Measurements from ENCODE around the gene MYO18B.

Gene MYO18B

GRCh38 chr22:25996669-25997068 lies 254.7 kb downstream of the MYO18B start:
- Histone ChIP-seq H3K4me1 (ENCODE audit: low read length) (peaks cover 23% of the 10 kb centered on the region), H4K20me1 (ENCODE audit: insufficient read depth, low read length) (no peaks in the 10 kb centered on the region), H3K9me3 (ENCODE audit: insufficient read depth, low read length) (no peaks in the 10 kb centered on the region), H3K27me3 (ENCODE audit: low read depth, low read length) (no peaks in the 10 kb centered on the region), H3K36me3 (replicated peaks; ENCODE audit: low read depth, low read length) (peaks cover 35% of the 10 kb centered on the region), H3K4me2 (ENCODE audit: low read length) (peak overlapping the region; percentile 27), H3K9ac (ENCODE audit: low read length) (no peak overlapping the region), H3K27ac (ENCODE audit: low read length) (peak overlapping the region; percentile 65), H3K4me3 (ENCODE audit: low read length) (0 out of 2 replicates have a peak overlapping the region, but pooled peaks have one; percentile 2), H3K79me2 (ENCODE audit: low read length) (no peaks in the 10 kb centered on the region), H2AFZ (ENCODE audit: low read depth, low read length) (no peak overlapping the region)
- TF ChIP-seq CTCF (IDR thresholded peaks at IDR 0.05; ENCODE audit: low read depth, low read length) (no peak), EZH2phosphoT487 (IDR thresholded peaks at IDR 0.05; ENCODE audit: low read depth) (no peak)

GRCh38 chr22:25997886-25998775 lies 256.1 kb downstream of the MYO18B start:
- Histone ChIP-seq H2AFZ (ENCODE audit: low read depth, low read length) (no peak overlapping the region), H3K36me3 (replicated peaks; ENCODE audit: low read depth, low read length) (peaks cover 35% of the 10 kb centered on the region), H3K27ac (ENCODE audit: low read length) (no peak overlapping the region), H3K4me2 (ENCODE audit: low read length) (no peak overlapping the region), H3K4me1 (ENCODE audit: low read length) (peaks cover 23% of the 10 kb centered on the region), H3K9ac (ENCODE audit: low read length) (no peak overlapping the region), H4K20me1 (ENCODE audit: insufficient read depth, low read length) (no peaks in the 10 kb centered on the region; the same call in 1 of the 2 replicates), H3K79me2 (ENCODE audit: low read length) (no peaks in the 10 kb centered on the region), H3K4me3 (ENCODE audit: low read length) (no peak overlapping the region), H3K27me3 (ENCODE audit: low read depth, low read length) (no peaks in the 10 kb centered on the region), H3K9me3 (ENCODE audit: insufficient read depth, low read length) (no peaks in the 10 kb centered on the region)
- TF ChIP-seq EZH2phosphoT487 (IDR thresholded peaks at IDR 0.05; ENCODE audit: low read depth) = no peak
- no peak for TF ChIP-seq CTCF (IDR thresholded peaks at IDR 0.05; ENCODE audit: low read depth, low read length)

- no peak overlapping the region for H3K9ac ChIP-seq (ENCODE audit: low read length)
- H3K27me3 ChIP-seq (ENCODE audit: low read depth, low read length) = no peaks in the 10 kb centered on the region
- no peak overlapping the region for H3K27ac ChIP-seq (ENCODE audit: low read length)
- TF ChIP-seq EZH2phosphoT487 (IDR thresholded peaks at IDR 0.05; ENCODE audit: low read depth) (no peak), CTCF (IDR thresholded peaks at IDR 0.05; ENCODE audit: low read depth, low read length) (no peak)
- H3K9me3 ChIP-seq (ENCODE audit: insufficient read depth, low read length) = no peaks in the 10 kb centered on the region
- H3K4me2 ChIP-seq (ENCODE audit: low read length) = no peak overlapping the region
- H3K79me2 ChIP-seq (ENCODE audit: low read length) = no peaks in the 10 kb centered on the region
- no peak overlapping the region for H3K4me3 ChIP-seq (ENCODE audit: low read length)
- peaks cover 4% of the 10 kb centered on the region for H3K4me1 ChIP-seq (ENCODE audit: low read length)
- no peak overlapping the region for H2AFZ ChIP-seq (ENCODE audit: low read depth, low read length)
- H4K20me1 ChIP-seq (ENCODE audit: insufficient read depth, low read length) = no peaks in the 10 kb centered on the region; the same call in 1 of the 2 replicates
- H3K36me3 ChIP-seq (replicated peaks; ENCODE audit: low read depth, low read length) = peaks cover 47% of the 10 kb centered on the region
Observed at GRCh38 chr22:26002456-26002855, 260.5 kb downstream of the MYO18B start.

- Histone ChIP-seq H3K9me3 (ENCODE audit: insufficient read depth, low read length) (no peaks in the 10 kb centered on the region), H2AFZ (ENCODE audit: low read depth, low read length) (no peak overlapping the region), H4K20me1 (ENCODE audit: insufficient read depth, low read length) (no peaks in the 10 kb centered on the region; the same call in 1 of the 2 replicates), H3K4me3 (ENCODE audit: low read length) (no peak overlapping the region), H3K36me3 (replicated peaks; ENCODE audit: low read depth, low read length) (peaks cover 56% of the 10 kb centered on the region), H3K9ac (ENCODE audit: low read length) (no peak overlapping the region), H3K4me2 (ENCODE audit: low read length) (no peak overlapping the region), H3K79me2 (ENCODE audit: low read length) (no peaks in the 10 kb centered on the region), H3K27ac (ENCODE audit: low read length) (no peak overlapping the region), H3K27me3 (ENCODE audit: low read depth, low read length) (no peaks in the 10 kb centered on the region), H3K4me1 (ENCODE audit: low read length) (no peaks in the 10 kb centered on the region)
- no peak for TF ChIP-seq CTCF (IDR thresholded peaks at IDR 0.05; ENCODE audit: low read depth, low read length)
- TF ChIP-seq EZH2phosphoT487 (IDR thresholded peaks at IDR 0.05; ENCODE audit: low read depth) = no peak
Observed at GRCh38 chr22:26004477-26004876, 262.5 kb downstream of the MYO18B start.
